Endothelial cell of umbilical vein (primary cell): Measurements from ENCODE around the gene CEACAM1. TPM values are rescaled to one million over a fixed set of nuclear protein-coding genes. Genes with fewer than 3 reads are reported as not detected.

Experiments used
- BruUV-seq: library from RNA; stranded (reverse); fragments of 400-500 nt; replicated peaks from 2 replicates; lab custom pipeline; 2021; lab: Mats Ljungman, UMichigan
- CTCF ChIA-PET: fragments of 300-600, 350-600 bp; sonication (Branson Sonifier 250); formaldehyde crosslinking; loops from one replicate; lab custom pipeline; 2021; ENCODE audit warnings: antibody characterized with exemption, inconsistent platforms; lab: Charles Lee
- POLR2A ChIA-PET: fragments of 300-600, 350-600 bp; sonication (Branson Sonifier 250); formaldehyde crosslinking; loops from one replicate; lab custom pipeline; 2021; ENCODE audit warnings: antibody characterized with exemption, inconsistent platforms; lab: Charles Lee
- DNase-seq: peaks from one replicate; pipeline ENCODE4 v3.0.0-alpha.2; 2011; ENCODE audit warnings: low read depth, low spot score
- FAIRE-seq: peaks from 2 replicates; lab custom pipeline; 2011; peaks lifted over from hg19 to GRCh38; lab: Jason Lieb, UNC
- H2AFZ ChIP-seq: 2 replicates; pipeline ENCODE4 v1.6.0; 2012; ENCODE audit warnings: low read depth, low read length, control low read depth, inconsistent platforms
- H3K27ac ChIP-seq: 2 replicates; pipeline ENCODE4 v1.5.1; 2011; ENCODE audit warnings: low read depth, mild to moderate bottlenecking, control low read depth, low read length, moderate library complexity; ENCODE audit not compliant: insufficient read depth
- H3K27me3 ChIP-seq, 2 experiments: 2 replicates each; pipeline versions ENCODE4 v1.6.0 to v1.6.1; 2011; ENCODE audit warnings: low read length in 2 of 2, mixed read lengths in 1 of 2; ENCODE audit not compliant: control insufficient read depth in 2 of 2, insufficient read depth in 2 of 2
- H3K36me3 ChIP-seq, 2 experiments: 2 replicates in 1 of 2; 3 replicates in 1 of 2; pipeline ENCODE4 v1.5.1; 2011; ENCODE audit warnings: low read length in 2 of 2, mild to moderate bottlenecking in 1 of 2, moderate library complexity in 1 of 2; ENCODE audit not compliant: control insufficient read depth in 2 of 2, insufficient read depth in 2 of 2; ENCODE audit errors: extremely low read depth in 1 of 2
- H3K4me1 ChIP-seq: 3 replicates; pipeline ENCODE4 v1.5.1; 2011; ENCODE audit warnings: mild to moderate bottlenecking, low read length; ENCODE audit not compliant: control insufficient read depth, insufficient read depth; ENCODE audit errors: extremely low read depth
- H3K4me2 ChIP-seq: 2 replicates; pipeline ENCODE4 v1.6.1; 2011; ENCODE audit warnings: low read length, control low read depth, mixed read lengths; ENCODE audit not compliant: insufficient read depth
- H3K4me3 ChIP-seq, 3 experiments: fragments of 200-600 bp in 1 of 3; sonication (generic), shearing (Covaris generic) in 1 of 3; replicated peaks in 1 of 3; 2 replicates each; pipeline ENCODE4 v1.5.1; 2011 to 2016; ENCODE audit warnings: control low read depth in 3 of 3, low read length in 3 of 3, mild to moderate bottlenecking in 2 of 3, inconsistent platforms in 1 of 3, low read depth in 1 of 3, moderate library complexity in 1 of 3; ENCODE audit not compliant: insufficient read depth in 1 of 3
- H3K79me2 ChIP-seq: 2 replicates; pipeline ENCODE4 v1.6.0; 2012; ENCODE audit warnings: low read length, inconsistent platforms; ENCODE audit not compliant: control insufficient read depth, insufficient read depth
- H3K9ac ChIP-seq: replicated peaks from 2 replicates; pipeline ENCODE3; 2011; ENCODE audit warnings: low read length, control low read depth; ENCODE audit not compliant: insufficient read depth; ENCODE audit errors: extremely low read depth
- H3K9me1 ChIP-seq: replicated peaks from 3 replicates; pipeline ENCODE4 v1.6.0; 2011; ENCODE audit warnings: mild to moderate bottlenecking, low read length; ENCODE audit not compliant: control insufficient read depth, insufficient read depth; ENCODE audit errors: extremely low read depth
- H3K9me3 ChIP-seq: replicated peaks from 2 replicates; pipeline ENCODE4 v1.5.1; 2012; ENCODE audit warnings: low read length, inconsistent platforms; ENCODE audit not compliant: control insufficient read depth, insufficient read depth
- H4K20me1 ChIP-seq: replicated peaks from 2 replicates; pipeline ENCODE3; 2011; ENCODE audit warnings: mild to moderate bottlenecking, low read length; ENCODE audit not compliant: control insufficient read depth, insufficient read depth; ENCODE audit errors: extremely low read depth
- EZH2 ChIP-seq: IDR thresholded peaks from 2 replicates; pipeline ENCODE4 v1.6.1; 2012; ENCODE audit warnings: borderline replicate concordance, low read depth, mild to moderate bottlenecking, moderate library complexity, low read length, inconsistent platforms; ENCODE audit not compliant: severe bottlenecking
- FOS ChIP-seq: IDR thresholded peaks from 2 replicates; pipeline ENCODE4 v1.6.1; 2011; ENCODE audit warnings: mild to moderate bottlenecking, low read length, moderate library complexity, borderline replicate concordance; ENCODE audit not compliant: insufficient read depth
- GATA2 ChIP-seq: IDR thresholded peaks from 2 replicates; pipeline ENCODE4 v1.7.0; 2011; ENCODE audit warnings: low read depth, mild to moderate bottlenecking, moderate library complexity, mixed read lengths, low read length; ENCODE audit not compliant: insufficient read length, insufficient read depth
- JUN ChIP-seq: IDR thresholded peaks from 2 replicates; pipeline ENCODE4 v1.6.1; 2011; ENCODE audit warnings: borderline replicate concordance, low read depth; ENCODE audit not compliant: insufficient read length, insufficient read depth
- MYC ChIP-seq: IDR thresholded peaks from one replicate; pipeline ENCODE4 v1.6.1; 2011; ENCODE audit warnings: mild to moderate bottlenecking, low read depth, low read length
- POLR2AphosphoS5 ChIP-seq: IDR thresholded peaks from 2 replicates; pipeline ENCODE4 v1.6.1; 2012; ENCODE audit warnings: low read depth, mild to moderate bottlenecking, control low read depth, low read length, moderate library complexity; ENCODE audit not compliant: insufficient read depth
- dilution Hi-C: fragments of 300-500 bp; cut with MboI; formaldehyde crosslinking; loops from one replicate; pipeline ENCODE4 v1.15.0; 2019; ENCODE audit warnings: low sequenced_read_pairs; ENCODE audit not compliant: extremely low pct_ligation_motif_present
- intact Hi-C: fragments of 100-400 bp; cut with micrococcal nuclease; formaldehyde crosslinking; loops from one replicate; pipeline ENCODE4 v1.10.0; 2022
- polyA plus RNA-seq, 4 experiments: library from polyadenylated mRNA; depleted of rRNA in 3 of 4; stranded (reverse) in 3 of 4; unstranded in 1 of 4; fragments of >200 nt; gene quantifications; 2 replicates each; pipeline versions ENCODE4 v1.2.1 to v1.2.3, GENCODE V29; 2011 to 2012; ENCODE audit warnings: missing spikeins in 1 of 4
- total RNA-seq: library from RNA; stranded (reverse); gene quantifications from 2 replicates; pipeline ENCODE4 v1.2.3, GENCODE V29; 2021
- TF ChIP-seq, protein P1 (sequence below), 2 donors: IDR thresholded peaks; 1 replicate in 1 of 2; 2 replicates in 1 of 2; pipeline ENCODE4 v1.5.1; 2011; ENCODE audit warnings: low read length in 2 of 2, mild to moderate bottlenecking in 2 of 2, moderate library complexity in 2 of 2, control low read depth in 1 of 2, inconsistent platforms in 1 of 2, low read depth in 1 of 2; ENCODE audit not compliant: insufficient read depth in 1 of 2; ENCODE audit errors: extremely low read depth in 1 of 2
- TF ChIP-seq, protein P2 (sequence below): IDR thresholded peaks from 2 replicates; pipeline ENCODE4 v1.6.1; 2011; ENCODE audit not compliant: insufficient read depth, insufficient read length

The CEACAM1 gene
- total and polyA plus RNA-seq, 2 donors (not counting 3 experiments of a cell fraction or from before 2014, with no cell fraction given): 3.5 to 3.6 TPM

DNA sequence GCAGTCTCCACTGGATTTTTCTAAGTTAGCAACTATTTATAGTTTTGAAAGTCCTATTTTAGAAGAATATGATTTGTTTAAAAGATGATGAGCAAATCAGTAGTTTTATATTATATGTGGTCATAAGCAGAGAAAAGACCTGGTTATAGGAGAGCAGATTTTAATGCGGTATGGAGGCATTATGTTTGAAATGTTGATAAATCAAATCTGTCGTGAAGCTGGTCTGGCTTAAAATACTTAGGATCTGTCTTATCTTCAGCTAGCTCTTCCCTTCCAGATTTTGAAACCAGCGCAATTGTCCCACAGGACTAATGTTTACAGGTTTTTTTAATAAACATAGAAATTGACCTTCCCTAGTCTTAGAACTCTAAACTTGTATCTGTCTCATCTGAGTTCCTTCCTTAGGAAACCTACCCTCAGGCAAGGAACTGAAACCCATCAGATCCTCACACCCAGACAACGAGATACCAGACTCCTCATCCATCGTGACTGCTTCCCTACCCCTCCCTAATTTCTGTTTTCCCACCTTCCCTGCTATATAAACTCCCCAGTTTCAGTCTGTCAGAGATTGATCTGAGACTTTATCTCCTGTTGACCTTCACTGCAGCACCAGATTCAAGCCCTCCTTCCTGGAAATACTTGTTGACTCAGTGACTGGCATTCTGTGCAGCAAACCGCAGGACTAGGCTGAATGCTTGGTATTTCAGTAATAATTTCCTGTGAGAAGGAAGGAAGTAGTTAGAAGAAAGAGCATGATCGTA, 47.8 kb downstream of the CEACAM1 start:
- Histone ChIP-seq H3K4me3 (no peak overlapping the region), H3K4me2 (no peak overlapping the region), H3K9ac (no peak overlapping the region), H3K9me3 (no peaks in the 10 kb centered on the region), H2AFZ (no peak overlapping the region), H3K9me1 (no peaks in the 10 kb centered on the region), H3K4me1 (no peaks in the 10 kb centered on the region), H3K36me3 (no peaks in the 10 kb centered on the region), H3K27me3 (no peaks in the 10 kb centered on the region), H3K79me2 (no peaks in the 10 kb centered on the region), H3K27ac (no peak overlapping the region), H4K20me1 (no peaks in the 10 kb centered on the region)
- DNase-seq (no peak), FAIRE-seq (no peak)
- dilution Hi-C loops (no loop called here), intact Hi-C loops (no loop called here)
- ChIA-PET POLR2A (no interaction called here), CTCF (no interaction called here)
- BruUV-seq: no TSS peak
- peak; percentile 10 for TF ChIP-seq FOS
- no peak for TF ChIP-seq POLR2AphosphoS5

DNA sequence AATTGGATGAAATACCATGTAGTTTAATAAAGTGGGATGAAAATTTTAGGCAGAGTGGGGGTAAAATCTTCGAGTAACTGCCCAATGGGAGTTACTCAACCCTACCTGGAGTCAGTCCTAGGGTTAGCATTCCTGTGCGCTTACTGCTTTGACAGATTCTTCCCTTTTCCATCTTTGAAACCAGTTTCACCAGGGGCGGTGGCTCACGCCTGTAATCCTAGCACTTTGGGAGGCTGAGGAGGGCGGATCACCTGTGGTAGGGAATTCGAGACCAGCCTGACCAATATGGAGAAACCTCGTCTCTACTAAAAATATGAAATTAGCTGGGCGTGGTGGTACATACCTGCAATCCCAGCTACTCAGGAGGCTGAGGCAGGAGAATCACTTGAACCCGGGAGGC, 48.5 kb downstream of the CEACAM1 start:
- CTCF ChIA-PET: interaction anchor here (0.6 kb wide), 1 partner anchor 92 kb away, joined by 3 read pairs; no protein-coding TSS in a partner anchor
- H3K9me3 ChIP-seq: no peaks in the 10 kb centered on the region

More for the DNA sequence above, 48.5 kb downstream of the CEACAM1 start:
- POLR2A ChIA-PET: interaction anchor here (0.9 kb wide), 1 partner anchor 19 kb away, joined by 4 read pairs; no protein-coding TSS in a partner anchor
- H3K27me3 ChIP-seq: no peaks in the 10 kb centered on the region
- TF ChIP-seq GATA2 (no peak), JUN (no peak), EZH2 (no peak), MYC (no peak)
- TF ChIP-seq, protein P1, sequence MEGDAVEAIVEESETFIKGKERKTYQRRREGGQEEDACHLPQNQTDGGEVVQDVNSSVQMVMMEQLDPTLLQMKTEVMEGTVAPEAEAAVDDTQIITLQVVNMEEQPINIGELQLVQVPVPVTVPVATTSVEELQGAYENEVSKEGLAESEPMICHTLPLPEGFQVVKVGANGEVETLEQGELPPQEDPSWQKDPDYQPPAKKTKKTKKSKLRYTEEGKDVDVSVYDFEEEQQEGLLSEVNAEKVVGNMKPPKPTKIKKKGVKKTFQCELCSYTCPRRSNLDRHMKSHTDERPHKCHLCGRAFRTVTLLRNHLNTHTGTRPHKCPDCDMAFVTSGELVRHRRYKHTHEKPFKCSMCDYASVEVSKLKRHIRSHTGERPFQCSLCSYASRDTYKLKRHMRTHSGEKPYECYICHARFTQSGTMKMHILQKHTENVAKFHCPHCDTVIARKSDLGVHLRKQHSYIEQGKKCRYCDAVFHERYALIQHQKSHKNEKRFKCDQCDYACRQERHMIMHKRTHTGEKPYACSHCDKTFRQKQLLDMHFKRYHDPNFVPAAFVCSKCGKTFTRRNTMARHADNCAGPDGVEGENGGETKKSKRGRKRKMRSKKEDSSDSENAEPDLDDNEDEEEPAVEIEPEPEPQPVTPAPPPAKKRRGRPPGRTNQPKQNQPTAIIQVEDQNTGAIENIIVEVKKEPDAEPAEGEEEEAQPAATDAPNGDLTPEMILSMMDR (IDR thresholded peaks at IDR 0.05; ENCODE audit: extremely low read depth in 1 of 2, insufficient read depth in 1 of 2, low read depth in 1 of 2, low read length in 2 of 2): no peak
- TF ChIP-seq, protein P2, sequence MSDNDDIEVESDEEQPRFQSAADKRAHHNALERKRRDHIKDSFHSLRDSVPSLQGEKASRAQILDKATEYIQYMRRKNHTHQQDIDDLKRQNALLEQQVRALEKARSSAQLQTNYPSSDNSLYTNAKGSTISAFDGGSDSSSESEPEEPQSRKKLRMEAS: no peak
- H3K9me1 ChIP-seq: no peaks in the 10 kb centered on the region
- no peak for FAIRE-seq
- H3K79me2 ChIP-seq: no peaks in the 10 kb centered on the region
- H3K4me3 ChIP-seq: no peak overlapping the region
- dilution Hi-C loops: no loop called here
- intact Hi-C loops: no loop called here
- no peak for DNase-seq
- H2AFZ ChIP-seq: no peak overlapping the region
- H4K20me1 ChIP-seq: no peaks in the 10 kb centered on the region
- H3K4me2 ChIP-seq: no peak overlapping the region
- no peak overlapping the region for H3K27ac ChIP-seq
- H3K36me3 ChIP-seq: no peaks in the 10 kb centered on the region
- H3K9ac ChIP-seq: no peak overlapping the region
- no TSS peak for BruUV-seq
- H3K4me1 ChIP-seq: no peaks in the 10 kb centered on the region
